ENCODE data around the gene PLEKHA7.
"Not testable (repeated sequence)": the region's sequence is repeated elsewhere in the genome, so short reads cannot be mapped to it uniquely, and the experiment has no call there.

PLEKHA7 gene

DNA sequence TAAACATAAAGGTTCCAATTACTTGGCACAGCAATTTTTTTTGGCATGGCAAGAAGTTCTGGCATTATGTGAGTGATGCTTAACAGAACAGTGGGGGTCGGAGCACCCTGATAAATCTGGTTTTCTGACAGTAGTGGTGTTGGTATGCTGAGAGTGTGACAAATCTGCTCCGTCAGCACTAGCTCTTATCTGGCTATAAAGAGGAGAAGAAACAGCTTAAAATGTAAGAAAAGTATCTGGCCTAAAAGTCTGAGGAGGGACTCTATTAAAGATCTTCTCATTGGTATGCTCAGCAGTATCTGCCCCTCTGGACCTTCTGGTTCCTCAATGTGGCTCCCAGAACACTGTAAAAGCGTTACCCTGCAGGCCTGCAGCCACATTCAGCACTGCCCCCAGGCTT, 137.4 kb downstream of the PLEKHA7 start:
- DNase-seq, result no peak

GRCh38 chr11:16876053-16876752, 138.0 kb downstream of the PLEKHA7 start:
- no peak for DNase-seq

GRCh38 chr11:16874275-16874975, 139.8 kb downstream of the PLEKHA7 start:
- DNase-seq, result no peak

DNA sequence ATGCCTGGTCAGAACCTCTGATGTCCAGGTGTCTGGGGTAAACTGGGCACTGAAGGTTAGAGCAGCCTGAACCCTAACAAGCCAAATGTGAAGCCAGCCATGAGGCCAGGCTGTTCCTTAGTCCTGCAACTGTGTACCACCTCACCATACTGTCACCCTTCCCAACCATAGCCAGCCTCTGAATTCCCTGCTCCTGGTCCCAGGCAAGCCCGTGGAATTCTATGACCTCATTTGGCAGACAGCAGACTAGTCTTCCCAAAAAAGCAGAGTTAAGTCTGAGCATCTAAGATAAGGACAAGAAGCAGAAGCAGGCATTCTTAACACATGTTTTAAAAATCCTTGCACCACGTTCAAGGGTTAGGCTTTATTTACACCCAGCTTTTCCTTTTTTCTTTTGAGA, 140.9 kb downstream of the PLEKHA7 start:
- no peak for DNase-seq

- DNase-seq, result no peak
These were observed 142.8 kb downstream of the PLEKHA7 start for GRCh38 chr11:16871368-16871767.

DNA sequence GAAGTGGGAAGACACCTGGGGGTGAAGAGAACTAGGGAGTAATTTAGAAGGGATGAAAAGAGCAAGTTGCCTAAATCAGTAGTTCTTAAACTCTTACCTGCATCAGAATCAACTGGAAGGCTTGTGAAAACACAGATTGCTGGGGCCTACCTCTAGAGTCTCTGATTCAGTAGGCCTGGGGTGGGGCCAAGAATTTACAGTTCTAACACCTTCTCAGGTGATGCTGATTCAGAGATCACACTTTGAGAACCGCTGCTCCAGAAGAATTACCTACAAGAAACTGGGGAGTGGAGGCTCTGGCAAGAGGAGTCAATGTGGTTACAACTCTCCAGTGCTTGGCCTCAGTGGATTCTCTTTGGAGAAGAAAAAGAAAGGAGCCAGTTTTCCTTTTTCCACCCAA, 147.1 kb downstream of the PLEKHA7 start:
- DNase-seq, result no peak

GRCh38 chr11:16864428-16864827, 149.8 kb downstream of the PLEKHA7 start:
- not testable (repeated sequence) for DNase-seq

DNA sequence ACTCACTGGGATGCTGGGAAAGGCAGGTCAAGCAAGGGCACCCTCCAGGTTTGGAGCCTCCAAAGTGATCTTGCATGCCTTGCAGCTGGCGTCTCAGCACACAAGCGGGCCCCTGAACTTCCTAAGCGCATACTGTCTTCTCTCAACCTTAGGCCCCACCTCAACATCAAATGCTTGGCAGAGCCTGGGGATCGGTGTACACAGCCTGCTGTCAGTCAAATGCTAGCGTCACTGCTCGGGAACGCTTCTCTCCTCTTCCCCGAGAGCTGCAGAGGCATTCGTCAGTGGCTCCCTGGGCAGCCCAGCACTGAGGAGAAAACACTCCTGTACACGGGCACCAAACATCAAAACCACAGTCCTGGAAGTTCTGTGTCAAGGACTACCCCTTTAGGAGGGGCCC, 150.8 kb downstream of the PLEKHA7 start:
- DNase-seq, result no peak

GRCh38 chr11:16862726-16863125, 151.5 kb downstream of the PLEKHA7 start:
- DNase-seq, result no peak

- DNase-seq, result no peak
These were observed 152.4 kb downstream of the PLEKHA7 start for GRCh38 chr11:16861862-16862261.

- no peak for DNase-seq
These were observed 153.6 kb downstream of the PLEKHA7 start for GRCh38 chr11:16860617-16861016.

DNA sequence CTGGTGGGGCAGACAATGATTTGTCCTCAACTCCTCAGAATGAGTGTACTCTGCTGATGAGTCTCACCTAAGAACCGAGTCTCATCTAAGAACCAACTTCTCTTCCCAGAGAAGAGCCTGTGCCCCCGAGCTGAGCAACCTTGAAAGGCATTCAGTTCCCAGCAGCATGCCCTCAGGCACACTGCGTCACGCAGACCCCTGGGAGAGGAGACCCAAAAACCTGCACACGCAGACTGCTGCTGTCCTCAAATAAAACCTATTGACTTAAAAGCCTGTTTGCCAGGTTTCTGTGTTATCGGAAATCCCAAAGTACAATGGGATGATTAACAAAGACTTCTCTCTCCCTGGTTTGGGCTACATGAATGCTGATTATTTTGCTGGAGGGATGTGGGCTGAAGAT, 154.6 kb downstream of the PLEKHA7 start:
- DNase-seq, result no peak

GRCh38 chr11:16857186-16857585, 157.0 kb downstream of the PLEKHA7 start:
- DNase-seq, result no peak

DNA sequence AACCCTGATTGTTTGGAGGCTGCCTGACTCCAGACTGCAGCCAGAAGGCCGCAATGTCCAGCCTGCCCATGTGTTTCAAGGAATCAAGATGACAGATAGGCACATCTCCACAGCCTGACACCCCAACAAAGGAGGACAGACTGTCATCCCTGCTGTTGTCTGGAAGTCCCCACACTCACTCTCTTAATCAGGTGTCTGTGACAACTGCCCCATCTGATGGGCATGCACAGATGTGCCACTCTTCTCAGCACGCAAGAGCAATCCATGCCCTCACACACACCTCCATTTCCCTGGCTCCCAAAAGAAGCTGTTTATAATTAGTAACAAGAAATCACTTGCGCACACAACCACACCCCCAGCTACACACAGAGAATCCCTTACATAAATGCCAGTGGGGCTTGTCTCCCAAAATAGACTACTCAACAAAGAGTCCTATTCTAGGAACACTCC, 158.2 kb downstream of the PLEKHA7 start:
- no peak for DNase-seq

GRCh38 chr11:16854979-16855378, 159.2 kb downstream of the PLEKHA7 start:
- no peak for DNase-seq

- no peak for DNase-seq
These were observed 160.4 kb downstream of the PLEKHA7 start for GRCh38 chr11:16853859-16854258.

- no peak for DNase-seq
These were observed 160.9 kb downstream of the PLEKHA7 start for GRCh38 chr11:16853266-16853665.

GRCh38 chr11:16846305-16846704, 167.9 kb downstream of the PLEKHA7 start:
- no peak for DNase-seq

GRCh38 chr11:16844268-16844771, 169.9 kb downstream of the PLEKHA7 start:
- DNase-seq, result no peak

DNA sequence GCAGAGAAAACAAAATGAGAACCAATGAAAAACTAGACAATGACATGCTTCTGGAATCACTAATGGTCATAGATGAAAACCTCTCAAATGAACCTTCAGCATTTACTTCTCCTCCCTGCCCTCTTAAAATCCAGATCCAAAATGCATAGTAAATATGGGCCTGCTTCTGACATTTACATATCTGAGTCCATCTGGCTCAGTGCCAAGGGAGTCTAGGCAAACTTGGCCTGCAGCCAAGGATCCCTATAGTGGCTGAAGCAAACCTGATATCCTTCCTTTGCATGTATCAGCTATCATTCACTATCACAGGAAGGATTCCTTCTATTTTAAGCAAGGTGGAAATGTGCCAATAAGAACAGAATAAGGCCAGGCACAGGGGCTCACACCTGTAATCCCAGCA, 170.9 kb downstream of the PLEKHA7 start:
- DNase-seq, result peak; percentile 61

GRCh38 chr11:16841984-16842383, 172.2 kb downstream of the PLEKHA7 start:
- no peak for DNase-seq

DNA sequence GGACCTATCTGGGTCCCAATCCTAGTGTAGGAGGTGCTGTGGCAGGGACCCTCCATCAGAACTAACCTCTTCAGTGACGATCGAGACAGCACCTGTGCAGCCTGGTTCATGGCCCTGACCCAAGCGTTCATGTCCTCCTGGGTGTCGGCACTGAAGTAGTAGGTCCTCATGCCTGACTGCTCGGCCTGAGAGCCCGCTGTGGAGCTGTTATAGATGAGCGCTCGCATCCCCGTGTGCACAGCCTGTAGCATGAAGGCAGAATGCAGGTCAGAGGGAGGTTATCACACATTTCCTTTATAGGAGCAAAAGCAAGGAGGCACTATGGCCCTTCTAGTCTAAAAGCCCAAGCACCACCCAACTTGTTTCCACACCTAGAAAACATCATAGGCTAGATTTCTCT, 172.7 kb downstream of the PLEKHA7 start:
- no peak for DNase-seq

DNA sequence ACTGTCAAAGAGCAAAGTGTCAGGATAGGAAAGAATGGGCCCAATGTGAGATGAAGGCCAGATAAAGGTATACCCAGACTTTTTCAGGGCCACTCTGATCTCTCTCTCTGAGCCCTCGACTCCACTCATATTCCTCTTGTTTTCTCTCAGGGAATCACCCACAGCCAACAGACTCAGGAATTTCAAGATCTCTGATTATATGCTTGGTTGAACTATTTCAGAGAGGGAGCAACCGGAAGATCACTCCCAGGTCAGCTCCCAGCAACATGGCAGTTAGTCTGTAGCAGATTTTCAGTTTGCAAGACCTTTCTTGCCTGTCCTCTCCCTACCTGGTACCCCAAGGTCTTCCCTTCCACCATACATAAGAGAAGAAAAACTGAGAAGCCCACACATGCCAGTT, 173.3 kb downstream of the PLEKHA7 start:
- no peak for DNase-seq

DNA sequence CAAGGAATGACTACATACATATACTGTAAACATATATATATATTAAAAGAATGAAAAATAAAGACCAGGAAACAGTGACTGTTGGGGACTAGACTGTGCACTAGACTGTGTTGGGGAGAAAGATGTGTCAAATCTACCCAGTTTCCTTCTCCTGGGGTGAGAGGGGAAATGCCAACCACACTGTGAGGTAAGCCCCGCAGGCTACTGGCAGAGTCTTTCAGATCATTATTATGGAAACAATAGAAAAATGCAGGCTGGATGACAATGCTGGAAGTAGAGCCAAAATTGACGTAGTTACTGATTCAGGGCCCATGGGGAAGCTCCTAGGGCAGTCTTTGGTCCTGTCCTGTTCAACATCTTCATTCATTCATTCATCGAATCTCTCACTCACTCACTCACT, 174.4 kb downstream of the PLEKHA7 start:
- DNase-seq, result no peak

DNA sequence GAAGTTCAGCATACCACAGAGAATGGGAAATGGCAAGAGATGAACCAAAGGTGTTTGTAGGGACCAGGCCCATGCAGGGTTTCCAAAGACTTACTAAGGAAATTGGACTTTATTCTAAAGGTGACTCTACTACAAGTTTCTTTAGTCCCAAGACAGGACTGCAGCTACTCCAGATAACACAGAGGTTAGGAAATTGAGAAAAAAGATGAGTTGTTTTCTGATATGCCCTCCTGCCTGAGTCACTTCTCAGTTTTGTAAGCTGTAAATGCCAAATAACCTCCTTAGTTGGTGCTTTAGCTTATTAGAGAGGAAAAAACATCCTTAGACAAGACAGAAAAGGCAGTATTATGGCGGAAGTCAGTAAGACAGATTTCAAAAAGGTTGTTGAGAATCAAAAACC, 179.8 kb downstream of the PLEKHA7 start:
- no peak for DNase-seq

All from NCI-H510A treated with DMSO at 0.1 percent for 48 hours (cell line).